Activated CD8-positive, alpha-beta T cell treated with anti-CD3 and anti-CD28 coated beads for 36 hours (primary cell): Measurements from ENCODE around the gene HOXD10. TPM values are rescaled to one million over a fixed set of nuclear protein-coding genes. Genes with fewer than 3 reads are reported as not detected.

ENCODE experiments used
- ATAC-seq: fragments of 200-7000 bp; cut with Tn5 transposase; one replicate; pipeline ENCODE4 v1.10.0; 2021; ENCODE audit warnings: mild to moderate bottlenecking, moderate library complexity
- CTCF ChIA-PET: fragments of 350-600 bp; sonication (Branson Sonifier 250); formaldehyde crosslinking; loops from one replicate; lab custom pipeline; 2021; ENCODE audit warnings: antibody characterized with exemption; lab: Charles Lee
- POLR2A ChIA-PET: fragments of 350-600 bp; sonication (Branson Sonifier 250); formaldehyde crosslinking; loops from one replicate; lab custom pipeline; 2021; ENCODE audit warnings: antibody characterized with exemption; lab: Charles Lee
- DNase-seq: peaks from one replicate; pipeline ENCODE4 v3.0.0-alpha.2; 2020
- H3K27ac Mint-ChIP-seq: one replicate; pipeline ENCODE4 v1.8.0; 2021; ENCODE audit warnings: mild to moderate bottlenecking, mixed read lengths
- H3K27me3 Mint-ChIP-seq: one replicate; pipeline ENCODE4 v1.8.0; 2021; ENCODE audit warnings: mixed read lengths
- H3K36me3 Mint-ChIP-seq: one replicate; pipeline ENCODE4 v1.8.0; 2021; ENCODE audit warnings: low read depth, mixed read lengths
- H3K4me1 Mint-ChIP-seq: one replicate; pipeline ENCODE4 v1.8.0; 2021; ENCODE audit warnings: low read depth, mixed read lengths
- H3K4me3 Mint-ChIP-seq: one replicate; pipeline ENCODE4 v1.8.0; 2021; ENCODE audit warnings: mild to moderate bottlenecking, moderate library complexity, mixed read lengths
- H3K9me3 Mint-ChIP-seq: one replicate; pipeline ENCODE4 v1.8.0; 2021; ENCODE audit warnings: mixed read lengths
- CTCF ChIP-seq: fragments of 200-600 bp; IDR thresholded peaks from one replicate; pipeline ENCODE4 v1.8.0; 2022; ENCODE audit warnings: antibody characterized with exemption, mild to moderate bottlenecking
- intact Hi-C: fragments of 100-400 bp; cut with micrococcal nuclease; formaldehyde crosslinking; loops from one replicate; pipeline ENCODE4 v1.10.0; 2022
- total RNA-seq, 2 experiments: library from RNA; stranded (reverse); gene quantifications; one replicate each; pipeline ENCODE4 v1.2.3, GENCODE V29; 2021

HOXD10 gene
- total RNA-seq, 2 experiments from 2014 or later = not detected

- peaks cover 11% of the 10 kb centered on the region for H3K36me3 Mint-ChIP-seq
- TF ChIP-seq CTCF = no peak
- POLR2A ChIA-PET = no interaction called here
- ATAC-seq (no peak), DNase-seq (no peak)
- H3K4me1 Mint-ChIP-seq = peaks cover 9% of the 10 kb centered on the region
- H3K27ac Mint-ChIP-seq = no peak overlapping the region
- peaks cover 77% of the 10 kb centered on the region for H3K27me3 Mint-ChIP-seq
- H3K4me3 Mint-ChIP-seq = no peak overlapping the region
- H3K9me3 Mint-ChIP-seq = peaks cover 16% of the 10 kb centered on the region
- CTCF ChIA-PET = interaction anchor here (1.0 to 1.8 kb wide), 4 partner anchors 21 to 51 kb away, joined by 3 to 10 read pairs (median 4); no protein-coding TSS in a partner anchor
- intact Hi-C loops = no loop called here
Measured at GRCh38 chr2:176076063-176076462, 40.5 kb upstream of the HOXD10 start.

- DNase-seq (no peak), ATAC-seq (no peak)
- ChIA-PET CTCF (interaction anchor here (1.0 kb wide), 2 partner anchors 21 to 710 kb away, joined by 3 read pairs; no protein-coding TSS in a partner anchor), POLR2A (no interaction called here)
- Mint-ChIP-seq H3K27ac (no peak overlapping the region), H3K36me3 (peaks cover 18% of the 10 kb centered on the region), H3K4me1 (peaks cover 10% of the 10 kb centered on the region), H3K9me3 (peaks cover 21% of the 10 kb centered on the region), H3K4me3 (no peak overlapping the region), H3K27me3 (peaks cover 79% of the 10 kb centered on the region)
- intact Hi-C loops = no loop called here
- no peak for TF ChIP-seq CTCF
Measured at GRCh38 chr2:176076796-176077195, 39.8 kb upstream of the HOXD10 start.

GRCh38 chr2:176078541-176079284, 37.9 kb upstream of the HOXD10 start:
- no peak for TF ChIP-seq CTCF
- peaks cover 24% of the 10 kb centered on the region for H3K9me3 Mint-ChIP-seq
- ChIA-PET POLR2A (interaction anchor here (1.8 kb wide), 1 partner anchor 26 kb away, joined by 5 read pairs; no protein-coding TSS in a partner anchor), CTCF (interaction anchor here (1.8 to 2.4 kb wide), 2 partner anchors 19 to 388 kb away, joined by 4 to 7 read pairs; no protein-coding TSS in a partner anchor)
- peaks cover 80% of the 10 kb centered on the region for H3K27me3 Mint-ChIP-seq
- ATAC-seq = no peak
- DNase-seq = no peak
- H3K4me3 Mint-ChIP-seq = no peak overlapping the region
- intact Hi-C loops = no loop called here
- H3K4me1 Mint-ChIP-seq = peaks cover 10% of the 10 kb centered on the region
- H3K27ac Mint-ChIP-seq = no peak overlapping the region
- H3K36me3 Mint-ChIP-seq = peaks cover 22% of the 10 kb centered on the region

- DNase-seq (no peak), ATAC-seq (no peak)
- POLR2A ChIA-PET = interaction anchor here (1.8 kb wide), 1 partner anchor 25 kb away, joined by 5 read pairs; no protein-coding TSS in a partner anchor
Measured at GRCh38 chr2:176079285-176079830, 37.2 kb upstream of the HOXD10 start.

More at GRCh38 chr2:176079285-176079830, 37.2 kb upstream of the HOXD10 start:
- CTCF ChIA-PET = interaction anchor here (1.8 to 2.4 kb wide), 2 partner anchors 19 to 389 kb away, joined by 4 to 7 read pairs; no protein-coding TSS in a partner anchor
- TF ChIP-seq CTCF = no peak
- Mint-ChIP-seq H3K36me3 (peaks cover 25% of the 10 kb centered on the region), H3K4me1 (peaks cover 10% of the 10 kb centered on the region), H3K27ac (no peak overlapping the region), H3K27me3 (peaks cover 80% of the 10 kb centered on the region), H3K4me3 (peak overlapping the region; percentile 23), H3K9me3 (peaks cover 28% of the 10 kb centered on the region)
- intact Hi-C loops = no loop called here
